ENCODE data around the gene XCL2.
"Not testable (repeated sequence)": the region's sequence is repeated elsewhere in the genome, so short reads cannot be mapped to it uniquely, and the experiment has no call there.

DNA sequence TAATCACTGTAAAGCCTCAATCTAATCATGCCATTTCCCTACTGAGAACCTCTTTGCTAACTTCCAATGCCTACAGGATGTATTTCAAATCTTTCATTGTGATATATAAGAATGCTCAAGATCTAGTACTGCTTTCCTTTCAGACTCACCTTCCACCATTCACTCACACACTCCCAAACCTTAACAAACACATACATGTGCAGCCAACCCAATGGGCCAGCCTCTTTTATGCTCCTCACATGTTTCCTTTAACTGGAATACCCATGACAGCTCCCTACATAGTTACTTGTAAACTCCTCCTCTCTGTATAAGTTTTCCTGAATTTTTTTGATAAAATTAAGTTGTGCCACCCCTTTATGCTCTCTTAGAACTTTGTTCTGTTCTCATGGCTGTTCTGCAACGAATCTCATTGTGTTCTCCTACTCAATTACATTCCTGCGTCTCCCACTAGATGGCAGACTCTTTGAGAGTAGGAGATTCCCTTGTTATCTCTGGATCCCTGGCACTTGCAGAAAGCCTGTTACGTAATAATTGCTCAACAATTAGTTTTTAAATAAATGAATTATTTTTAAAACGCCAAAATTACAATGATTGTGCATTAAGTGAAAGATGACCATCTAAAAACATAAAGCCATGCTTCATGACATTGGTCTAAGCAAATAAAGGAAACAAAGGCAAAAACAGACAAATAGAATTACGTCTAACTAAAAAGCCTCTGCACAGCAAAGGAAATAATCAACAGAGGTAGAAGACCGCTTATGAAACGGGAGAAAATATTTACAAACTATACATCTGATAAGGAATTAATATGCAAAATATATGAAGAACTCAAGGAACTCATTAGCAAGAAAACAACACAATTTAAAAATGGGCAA lies 2.1 kb upstream of the XCL2 start:
- TF ChIP-seq RAD21 (IDR thresholded peaks at IDR 0.05; ENCODE audit: low read depth) (peak; percentile 24; the same call in 1 of the 2 replicates), CEBPB (IDR thresholded peaks at IDR 0.05; ENCODE audit: low read depth) (peak; percentile 57)
- not testable (repeated sequence) for TF ChIP-seq POLR2AphosphoS5 (IDR thresholded peaks at IDR 0.05; ENCODE audit: low read depth, low read length); ELF1 (IDR thresholded peaks at IDR 0.05; ENCODE audit: borderline replicate concordance, low read depth); POLR2A (IDR thresholded peaks at IDR 0.05; ENCODE audit: borderline replicate concordance, extremely low read depth, insufficient read depth, insufficient read length); SRF (IDR thresholded peaks at IDR 0.05; ENCODE audit: low read depth); TCF7L2 (IDR thresholded peaks at IDR 0.05; ENCODE audit: borderline replicate concordance, extremely low read depth, insufficient read depth, insufficient read length); EZH2phosphoT487 (IDR thresholded peaks at IDR 0.05; ENCODE audit: borderline replicate concordance); FOSL1 (IDR thresholded peaks at IDR 0.05; ENCODE audit: low read depth)
- TF ChIP-seq, protein P1, sequence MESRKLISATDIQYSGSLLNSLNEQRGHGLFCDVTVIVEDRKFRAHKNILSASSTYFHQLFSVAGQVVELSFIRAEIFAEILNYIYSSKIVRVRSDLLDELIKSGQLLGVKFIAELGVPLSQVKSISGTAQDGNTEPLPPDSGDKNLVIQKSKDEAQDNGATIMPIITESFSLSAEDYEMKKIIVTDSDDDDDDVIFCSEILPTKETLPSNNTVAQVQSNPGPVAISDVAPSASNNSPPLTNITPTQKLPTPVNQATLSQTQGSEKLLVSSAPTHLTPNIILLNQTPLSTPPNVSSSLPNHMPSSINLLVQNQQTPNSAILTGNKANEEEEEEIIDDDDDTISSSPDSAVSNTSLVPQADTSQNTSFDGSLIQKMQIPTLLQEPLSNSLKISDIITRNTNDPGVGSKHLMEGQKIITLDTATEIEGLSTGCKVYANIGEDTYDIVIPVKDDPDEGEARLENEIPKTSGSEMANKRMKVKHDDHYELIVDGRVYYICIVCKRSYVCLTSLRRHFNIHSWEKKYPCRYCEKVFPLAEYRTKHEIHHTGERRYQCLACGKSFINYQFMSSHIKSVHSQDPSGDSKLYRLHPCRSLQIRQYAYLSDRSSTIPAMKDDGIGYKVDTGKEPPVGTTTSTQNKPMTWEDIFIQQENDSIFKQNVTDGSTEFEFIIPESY (IDR thresholded peaks at IDR 0.05; ENCODE audit: extremely low read depth, insufficient replicate concordance, low read length): not testable (repeated sequence)
- TF ChIP-seq, protein P2, sequence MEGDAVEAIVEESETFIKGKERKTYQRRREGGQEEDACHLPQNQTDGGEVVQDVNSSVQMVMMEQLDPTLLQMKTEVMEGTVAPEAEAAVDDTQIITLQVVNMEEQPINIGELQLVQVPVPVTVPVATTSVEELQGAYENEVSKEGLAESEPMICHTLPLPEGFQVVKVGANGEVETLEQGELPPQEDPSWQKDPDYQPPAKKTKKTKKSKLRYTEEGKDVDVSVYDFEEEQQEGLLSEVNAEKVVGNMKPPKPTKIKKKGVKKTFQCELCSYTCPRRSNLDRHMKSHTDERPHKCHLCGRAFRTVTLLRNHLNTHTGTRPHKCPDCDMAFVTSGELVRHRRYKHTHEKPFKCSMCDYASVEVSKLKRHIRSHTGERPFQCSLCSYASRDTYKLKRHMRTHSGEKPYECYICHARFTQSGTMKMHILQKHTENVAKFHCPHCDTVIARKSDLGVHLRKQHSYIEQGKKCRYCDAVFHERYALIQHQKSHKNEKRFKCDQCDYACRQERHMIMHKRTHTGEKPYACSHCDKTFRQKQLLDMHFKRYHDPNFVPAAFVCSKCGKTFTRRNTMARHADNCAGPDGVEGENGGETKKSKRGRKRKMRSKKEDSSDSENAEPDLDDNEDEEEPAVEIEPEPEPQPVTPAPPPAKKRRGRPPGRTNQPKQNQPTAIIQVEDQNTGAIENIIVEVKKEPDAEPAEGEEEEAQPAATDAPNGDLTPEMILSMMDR (IDR thresholded peaks at IDR 0.05 in 2 of 3, conservative IDR thresholded peaks at IDR 0.05 in 1 of 3; ENCODE audit: borderline replicate concordance in 1 of 3, insufficient read depth in 1 of 3, low read depth in 2 of 3, low read length in 2 of 3): peak; percentile 29 to 56 (median 50); a peak in 5 of 6 replicates
- TF ChIP-seq, protein P3, sequence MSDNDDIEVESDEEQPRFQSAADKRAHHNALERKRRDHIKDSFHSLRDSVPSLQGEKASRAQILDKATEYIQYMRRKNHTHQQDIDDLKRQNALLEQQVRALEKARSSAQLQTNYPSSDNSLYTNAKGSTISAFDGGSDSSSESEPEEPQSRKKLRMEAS (IDR thresholded peaks at IDR 0.05): not testable (repeated sequence)
- TF ChIP-seq, protein P4, sequence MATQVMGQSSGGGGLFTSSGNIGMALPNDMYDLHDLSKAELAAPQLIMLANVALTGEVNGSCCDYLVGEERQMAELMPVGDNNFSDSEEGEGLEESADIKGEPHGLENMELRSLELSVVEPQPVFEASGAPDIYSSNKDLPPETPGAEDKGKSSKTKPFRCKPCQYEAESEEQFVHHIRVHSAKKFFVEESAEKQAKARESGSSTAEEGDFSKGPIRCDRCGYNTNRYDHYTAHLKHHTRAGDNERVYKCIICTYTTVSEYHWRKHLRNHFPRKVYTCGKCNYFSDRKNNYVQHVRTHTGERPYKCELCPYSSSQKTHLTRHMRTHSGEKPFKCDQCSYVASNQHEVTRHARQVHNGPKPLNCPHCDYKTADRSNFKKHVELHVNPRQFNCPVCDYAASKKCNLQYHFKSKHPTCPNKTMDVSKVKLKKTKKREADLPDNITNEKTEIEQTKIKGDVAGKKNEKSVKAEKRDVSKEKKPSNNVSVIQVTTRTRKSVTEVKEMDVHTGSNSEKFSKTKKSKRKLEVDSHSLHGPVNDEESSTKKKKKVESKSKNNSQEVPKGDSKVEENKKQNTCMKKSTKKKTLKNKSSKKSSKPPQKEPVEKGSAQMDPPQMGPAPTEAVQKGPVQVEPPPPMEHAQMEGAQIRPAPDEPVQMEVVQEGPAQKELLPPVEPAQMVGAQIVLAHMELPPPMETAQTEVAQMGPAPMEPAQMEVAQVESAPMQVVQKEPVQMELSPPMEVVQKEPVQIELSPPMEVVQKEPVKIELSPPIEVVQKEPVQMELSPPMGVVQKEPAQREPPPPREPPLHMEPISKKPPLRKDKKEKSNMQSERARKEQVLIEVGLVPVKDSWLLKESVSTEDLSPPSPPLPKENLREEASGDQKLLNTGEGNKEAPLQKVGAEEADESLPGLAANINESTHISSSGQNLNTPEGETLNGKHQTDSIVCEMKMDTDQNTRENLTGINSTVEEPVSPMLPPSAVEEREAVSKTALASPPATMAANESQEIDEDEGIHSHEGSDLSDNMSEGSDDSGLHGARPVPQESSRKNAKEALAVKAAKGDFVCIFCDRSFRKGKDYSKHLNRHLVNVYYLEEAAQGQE (IDR thresholded peaks at IDR 0.05; ENCODE audit: low read depth): not testable (repeated sequence)

Measured in HCT116 (cell line).